Measurements from ENCODE around the gene DYDC2.
"Not testable (repeated sequence)": the region's sequence is repeated elsewhere in the genome, so short reads cannot be mapped to it uniquely, and the experiment has no call there.

Gene DYDC2

GRCh38 chr10:80410578-80411145 is 54.1 kb downstream of the DYDC2 start:
- peak overlapping the region in 10 of 21 experiments; percentile 19 to 76 (median 60) for H3K27ac ChIP-seq
- no peak overlapping the region for H3K4me3 ChIP-seq

- H3K27ac ChIP-seq: peak overlapping the region in 10 of 21 experiments; percentile 4 to 76 (median 60)
- H3K4me3 ChIP-seq: no peak overlapping the region
Measured at GRCh38 chr10:80411267-80411668, 54.7 kb downstream of the DYDC2 start.

DNA sequence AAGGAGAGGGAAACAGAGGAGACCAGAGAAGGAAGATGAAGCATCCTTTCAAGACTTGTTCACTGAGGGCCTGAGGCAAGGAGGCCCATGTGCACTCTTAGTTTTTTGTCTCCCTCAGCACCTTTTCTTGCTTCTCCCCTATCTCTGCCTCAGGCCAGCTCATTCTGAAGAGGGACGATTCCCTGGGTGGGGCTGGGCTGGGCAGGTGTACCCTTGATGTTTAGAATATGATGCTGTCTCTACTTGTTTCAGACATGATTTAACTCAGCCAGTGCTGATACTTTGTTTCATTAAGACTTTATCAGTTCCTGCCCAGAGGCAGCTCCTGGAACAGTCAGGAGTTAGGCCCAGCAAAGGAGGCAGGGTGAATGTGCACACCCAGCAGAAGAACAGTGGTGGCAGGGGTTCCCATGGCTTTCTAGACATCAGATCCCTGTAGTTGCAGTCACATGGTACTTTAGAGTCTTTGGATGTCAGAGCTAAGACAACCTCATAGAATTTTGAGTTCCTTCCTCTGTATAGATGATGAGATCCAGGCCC is 55.2 kb downstream of the DYDC2 start:
- Histone ChIP-seq H3K4me3 (no peak overlapping the region), H3K27ac (peak overlapping the region in 13 of 21 experiments; percentile 2 to 77 (median 49))

- Histone ChIP-seq H3K4me3 (no peak overlapping the region), H3K27ac (peak overlapping the region in 12 of 21 experiments; percentile 39 to 77 (median 64))
Measured at GRCh38 chr10:80412486-80412885, 55.9 kb downstream of the DYDC2 start.

GRCh38 chr10:80413271-80413996 is 56.9 kb downstream of the DYDC2 start:
- H3K4me3 ChIP-seq: peak overlapping the region in 3 of 7 experiments; percentile 14 to 29 (median 17)
- peak overlapping the region in 17 of 21 experiments; percentile 32 to 77 (median 58) for H3K27ac ChIP-seq

DNA sequence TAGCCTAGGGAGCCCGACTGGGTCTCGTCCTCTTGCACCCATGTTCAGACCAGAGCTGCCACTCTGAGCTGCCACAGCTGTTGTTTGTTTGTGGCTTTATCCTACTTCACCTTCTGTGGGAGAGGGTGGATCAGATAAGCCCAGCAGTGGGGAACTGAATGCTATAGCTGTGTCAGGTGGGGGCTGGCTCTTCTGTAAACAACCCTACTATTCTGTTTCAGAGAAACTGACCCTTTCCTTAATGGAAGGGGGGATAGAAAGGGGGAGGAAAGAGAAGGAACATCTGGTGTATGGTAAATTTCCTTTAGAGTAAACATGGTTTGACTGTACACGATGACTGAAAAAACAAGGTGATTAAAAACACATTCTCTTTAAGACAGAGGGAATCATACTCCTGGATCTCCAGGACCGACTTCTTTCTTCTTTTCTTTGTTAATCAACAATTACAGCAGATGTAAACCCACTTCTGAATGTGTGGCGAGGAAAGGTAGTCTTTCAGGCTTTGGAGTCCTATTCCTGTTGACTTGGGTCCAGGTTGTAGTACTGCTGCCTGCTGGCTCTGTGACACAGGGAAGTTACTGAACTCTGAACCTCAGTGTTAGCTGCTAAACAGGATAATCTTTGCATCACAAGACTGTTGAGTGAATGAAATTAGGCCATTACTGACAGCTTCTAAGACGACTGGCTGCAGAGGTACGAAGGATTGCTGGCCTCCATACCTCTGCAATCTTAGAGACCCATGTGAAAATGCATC is 57.7 kb downstream of the DYDC2 start:
- Histone ChIP-seq H3K4me3 (peak overlapping the region in 3 of 7 experiments; percentile 14 to 29 (median 17)), H3K27ac (peak overlapping the region in 16 of 21 experiments; percentile 31 to 77 (median 60))

DNA sequence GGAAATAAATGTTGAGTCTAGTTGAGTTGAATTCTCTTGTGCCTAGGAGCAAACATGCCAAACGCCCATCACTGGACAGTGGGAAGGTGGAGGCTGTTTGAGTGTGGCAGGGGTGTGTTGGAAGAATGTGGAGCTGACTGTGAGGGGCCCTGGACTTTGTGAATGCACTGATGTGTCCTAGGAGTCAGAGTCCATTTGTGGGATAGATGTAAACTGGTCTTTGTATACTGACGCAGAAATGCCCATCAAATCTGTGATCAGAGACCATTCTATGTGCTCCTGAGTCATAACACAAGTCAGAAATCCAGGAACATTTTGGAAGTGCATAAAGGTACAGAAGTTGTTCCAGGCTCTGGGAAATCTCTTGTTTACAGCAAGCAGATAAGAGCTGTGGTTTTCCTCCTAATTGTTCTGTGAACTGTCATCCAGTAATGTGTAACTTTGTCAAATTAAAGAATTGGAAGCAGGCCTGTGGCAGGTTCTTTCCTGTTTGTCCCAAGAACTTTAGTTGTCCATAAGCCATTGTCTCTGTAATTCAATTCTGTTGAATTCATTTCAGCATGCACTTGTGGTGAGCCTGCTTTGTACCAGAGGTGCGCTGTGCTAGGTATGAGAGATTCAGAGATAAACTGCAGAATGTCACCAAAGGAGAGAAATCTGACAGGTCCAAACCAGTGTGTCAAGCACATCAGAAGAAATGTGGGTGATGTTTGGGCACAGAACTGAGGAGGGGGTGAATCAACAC is 59.3 kb downstream of the DYDC2 start:
- Histone ChIP-seq H3K27ac (peak overlapping the region in 4 of 21 experiments; percentile 5 to 69 (median 30)), H3K4me3 (peak overlapping the region in 2 of 7 experiments; percentile 5 to 29)

- Histone ChIP-seq H3K4me3 (peak overlapping the region in 1 of 7 experiments; percentile 29), H3K27ac (peak overlapping the region in 2 of 21 experiments; percentile 5 to 69)
Measured at GRCh38 chr10:80416479-80417098, 60.0 kb downstream of the DYDC2 start.

- H3K4me3 ChIP-seq, H3K27ac ChIP-seq: not testable (repeated sequence)
Measured at GRCh38 chr10:80417256-80417655, 60.7 kb downstream of the DYDC2 start.
